ENCODE data around the gene MARK2. TPM values are rescaled to one million over a fixed set of nuclear protein-coding genes. Genes with fewer than 3 reads are reported as not detected.

Gene MARK2
- total RNA-seq, 1 donor from 2014 or later = 25.4 TPM

DNA sequence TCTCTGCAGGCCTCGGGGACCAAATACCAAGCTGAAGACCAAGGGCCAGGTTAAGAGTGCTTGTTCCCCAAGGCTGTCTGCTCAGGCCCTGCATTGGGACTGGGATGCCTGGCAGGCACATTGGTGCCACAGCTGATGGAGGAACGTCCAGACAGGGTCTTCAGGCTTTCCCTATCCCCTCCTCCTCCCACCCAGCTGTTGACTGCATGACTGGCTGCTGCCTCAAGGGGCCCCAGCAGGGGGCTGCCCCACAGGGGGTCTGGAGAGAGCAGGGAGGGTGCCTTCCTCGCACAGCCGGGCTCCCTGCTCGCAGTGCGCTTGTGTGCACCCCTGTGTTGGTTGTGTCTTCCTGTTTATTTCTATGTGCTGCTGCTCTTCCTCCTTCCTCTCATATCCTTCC, 68.2 kb downstream of the MARK2 start:
- H3K4me1 ChIP-seq = peaks cover 48% of the 10 kb centered on the region
- H2AFZ ChIP-seq (replicated peaks) = no peak overlapping the region
- no peak overlapping the region for H3K4me3 Mint-ChIP-seq
- H3K27ac Mint-ChIP-seq = peak overlapping the region; percentile 66
- H3K27me3 ChIP-seq = no peaks in the 10 kb centered on the region
- H3K27ac ChIP-seq = no peak overlapping the region
- H3K36me3 Mint-ChIP-seq = peaks cover 5% of the 10 kb centered on the region
- no peaks in the 10 kb centered on the region for H3K9me3 ChIP-seq (ENCODE audit: low read depth)
- no peaks in the 10 kb centered on the region for H3K9me3 Mint-ChIP-seq
- no peak overlapping the region for H3K9ac ChIP-seq
- no peak for TF ChIP-seq EZH2phosphoT487 (IDR thresholded peaks at IDR 0.05)
- no peak for TF ChIP-seq EZH2 (IDR thresholded peaks at IDR 0.05)
- TF ChIP-seq, protein P1, sequence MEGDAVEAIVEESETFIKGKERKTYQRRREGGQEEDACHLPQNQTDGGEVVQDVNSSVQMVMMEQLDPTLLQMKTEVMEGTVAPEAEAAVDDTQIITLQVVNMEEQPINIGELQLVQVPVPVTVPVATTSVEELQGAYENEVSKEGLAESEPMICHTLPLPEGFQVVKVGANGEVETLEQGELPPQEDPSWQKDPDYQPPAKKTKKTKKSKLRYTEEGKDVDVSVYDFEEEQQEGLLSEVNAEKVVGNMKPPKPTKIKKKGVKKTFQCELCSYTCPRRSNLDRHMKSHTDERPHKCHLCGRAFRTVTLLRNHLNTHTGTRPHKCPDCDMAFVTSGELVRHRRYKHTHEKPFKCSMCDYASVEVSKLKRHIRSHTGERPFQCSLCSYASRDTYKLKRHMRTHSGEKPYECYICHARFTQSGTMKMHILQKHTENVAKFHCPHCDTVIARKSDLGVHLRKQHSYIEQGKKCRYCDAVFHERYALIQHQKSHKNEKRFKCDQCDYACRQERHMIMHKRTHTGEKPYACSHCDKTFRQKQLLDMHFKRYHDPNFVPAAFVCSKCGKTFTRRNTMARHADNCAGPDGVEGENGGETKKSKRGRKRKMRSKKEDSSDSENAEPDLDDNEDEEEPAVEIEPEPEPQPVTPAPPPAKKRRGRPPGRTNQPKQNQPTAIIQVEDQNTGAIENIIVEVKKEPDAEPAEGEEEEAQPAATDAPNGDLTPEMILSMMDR (IDR thresholded peaks at IDR 0.05) = no peak
- H3K4me2 ChIP-seq = no peak overlapping the region
- no peaks in the 10 kb centered on the region for H3K36me3 ChIP-seq
- no peak overlapping the region for H3K4me3 ChIP-seq
- DNase-seq (ENCODE audit: low spot score) = no peak
- no peaks in the 10 kb centered on the region for H3K79me2 ChIP-seq (ENCODE audit: low read depth)
- peaks cover 48% of the 10 kb centered on the region for H3F3A ChIP-seq (ENCODE audit: low read depth)
- H3K4me1 Mint-ChIP-seq = peaks cover 42% of the 10 kb centered on the region
- peaks cover 5% of the 10 kb centered on the region for H3K27me3 Mint-ChIP-seq (ENCODE audit: insufficient read depth, low read depth)
- H4K20me1 ChIP-seq (ENCODE audit: low read depth) = peaks cover 51% of the 10 kb centered on the region

DNA sequence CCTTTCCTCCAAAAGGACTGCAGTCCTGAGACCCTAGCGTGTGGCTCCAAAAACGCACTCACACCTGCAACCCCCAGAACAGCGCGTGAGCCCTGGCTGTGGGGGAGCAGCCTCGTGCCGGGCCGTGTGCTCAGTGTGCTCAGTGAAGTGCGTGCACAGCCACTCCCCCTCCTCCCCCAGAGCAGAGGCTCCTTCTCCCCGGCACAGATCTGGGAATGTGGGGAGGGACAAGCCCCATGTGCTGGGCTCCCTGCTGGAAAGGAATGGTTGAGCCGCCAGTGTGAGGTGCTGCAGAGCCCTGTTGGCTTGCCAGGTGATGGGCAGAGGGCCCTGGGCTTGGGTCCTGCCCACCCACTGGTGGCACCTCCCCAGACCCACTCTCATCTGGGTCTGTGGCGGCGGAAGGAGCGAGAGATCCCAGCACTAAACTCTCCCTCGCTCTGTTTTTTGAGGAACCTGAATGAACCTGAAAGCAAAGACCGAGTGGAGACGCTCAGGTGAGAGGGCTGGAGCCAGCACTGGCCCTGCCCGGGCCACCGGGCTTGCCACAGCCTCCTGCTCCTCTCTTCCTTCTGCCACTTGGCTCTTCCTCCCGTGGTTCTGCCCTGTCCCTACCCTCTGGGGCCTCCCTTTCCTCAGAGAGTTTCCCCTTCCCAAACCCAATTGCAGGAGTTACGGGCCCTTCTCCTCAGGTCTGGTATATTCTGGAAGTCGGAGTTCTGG, 69.1 kb downstream of the MARK2 start:
- Histone ChIP-seq H3K27me3 (no peaks in the 10 kb centered on the region), H3K79me2 (ENCODE audit: low read depth) (peaks cover 9% of the 10 kb centered on the region), H3K27ac (peak overlapping the region; percentile 67), H3K36me3 (no peaks in the 10 kb centered on the region), H3K9ac (peak overlapping the region; percentile 16), H3K4me1 (peaks cover 56% of the 10 kb centered on the region), H3F3A (ENCODE audit: low read depth) (peaks cover 58% of the 10 kb centered on the region), H3K4me2 (no peak overlapping the region), H4K20me1 (ENCODE audit: low read depth) (peaks cover 60% of the 10 kb centered on the region), H3K4me3 (no peak overlapping the region), H3K9me3 (ENCODE audit: low read depth) (no peaks in the 10 kb centered on the region), H2AFZ (replicated peaks) (no peak overlapping the region)
- DNase-seq (ENCODE audit: low spot score) = peak; percentile 72
- no peaks in the 10 kb centered on the region for H3K9me3 Mint-ChIP-seq
- peak overlapping the region; percentile 35 for H3K4me3 Mint-ChIP-seq
- H3K27ac Mint-ChIP-seq = no peak overlapping the region
- H3K27me3 Mint-ChIP-seq (ENCODE audit: insufficient read depth, low read depth) = peaks cover 5% of the 10 kb centered on the region
- peaks cover 10% of the 10 kb centered on the region for H3K36me3 Mint-ChIP-seq
- H3K4me1 Mint-ChIP-seq = peaks cover 50% of the 10 kb centered on the region
- TF ChIP-seq, protein P1 (IDR thresholded peaks at IDR 0.05) = peak; percentile 36
- TF ChIP-seq EZH2phosphoT487 (IDR thresholded peaks at IDR 0.05) = no peak

GRCh38 chr11:63908631-63909401, 69.9 kb downstream of the MARK2 start:
- H3K9me3 ChIP-seq (ENCODE audit: low read depth) = no peaks in the 10 kb centered on the region
- no peak overlapping the region for H3K27ac Mint-ChIP-seq
- peak overlapping the region; percentile 77 for H3K27ac ChIP-seq
- no peak overlapping the region for H2AFZ ChIP-seq (replicated peaks)
- no peak for DNase-seq (ENCODE audit: low spot score)
- no peaks in the 10 kb centered on the region for H3K9me3 Mint-ChIP-seq
- peaks cover 48% of the 10 kb centered on the region for H3K4me1 Mint-ChIP-seq
- no peak overlapping the region for H3K4me3 ChIP-seq
- peaks cover 69% of the 10 kb centered on the region for H4K20me1 ChIP-seq (ENCODE audit: low read depth)
- TF ChIP-seq, protein P1 (IDR thresholded peaks at IDR 0.05) = no peak
- no peak for TF ChIP-seq EZH2phosphoT487 (IDR thresholded peaks at IDR 0.05)
- TF ChIP-seq EZH2 (IDR thresholded peaks at IDR 0.05) = no peak
- H3K4me2 ChIP-seq = peak overlapping the region; percentile 54
- peaks cover 17% of the 10 kb centered on the region for H3K79me2 ChIP-seq (ENCODE audit: low read depth)
- H3K4me3 Mint-ChIP-seq = peak overlapping the region; percentile 43
- no peaks in the 10 kb centered on the region for H3K27me3 ChIP-seq
- H3F3A ChIP-seq (ENCODE audit: low read depth) = peaks cover 66% of the 10 kb centered on the region
- peaks cover 5% of the 10 kb centered on the region for H3K27me3 Mint-ChIP-seq (ENCODE audit: insufficient read depth, low read depth)
- H3K36me3 Mint-ChIP-seq = peaks cover 9% of the 10 kb centered on the region
- H3K4me1 ChIP-seq = peaks cover 56% of the 10 kb centered on the region
- no peak overlapping the region for H3K9ac ChIP-seq
- H3K36me3 ChIP-seq = no peaks in the 10 kb centered on the region
